ENCODE measurements around the gene RRM2.

DNA sequence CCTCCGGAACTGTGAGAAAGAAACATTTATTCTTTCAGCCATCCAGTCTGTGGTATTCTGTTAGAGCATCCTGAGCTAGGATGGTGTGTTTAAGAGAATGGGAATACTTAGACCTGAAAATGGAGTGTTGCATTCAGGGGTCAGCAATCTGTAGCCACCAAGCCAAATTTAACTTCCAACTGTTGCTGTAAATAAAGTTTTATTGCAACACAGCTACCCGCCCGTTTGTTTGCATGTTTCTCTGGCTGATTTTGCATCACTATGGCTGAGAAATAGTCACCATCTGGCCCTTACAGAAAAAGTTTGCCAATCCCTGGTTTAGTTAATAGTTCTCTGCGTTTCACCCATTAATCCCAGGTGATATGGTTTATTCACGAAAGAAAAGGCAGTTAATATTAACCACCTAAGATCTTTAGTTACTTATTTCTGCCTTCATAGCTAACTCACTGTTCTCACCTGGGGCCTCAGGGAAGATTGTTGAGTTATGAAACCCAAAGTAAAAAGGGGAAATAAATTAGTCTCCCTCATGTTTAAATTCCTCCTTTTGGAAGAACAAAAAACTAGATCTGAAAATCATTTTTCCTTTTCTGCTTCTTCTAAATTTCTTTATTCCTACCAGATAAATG, 32.9 kb upstream of the RRM2 start:
- TF ChIP-seq, protein P1, sequence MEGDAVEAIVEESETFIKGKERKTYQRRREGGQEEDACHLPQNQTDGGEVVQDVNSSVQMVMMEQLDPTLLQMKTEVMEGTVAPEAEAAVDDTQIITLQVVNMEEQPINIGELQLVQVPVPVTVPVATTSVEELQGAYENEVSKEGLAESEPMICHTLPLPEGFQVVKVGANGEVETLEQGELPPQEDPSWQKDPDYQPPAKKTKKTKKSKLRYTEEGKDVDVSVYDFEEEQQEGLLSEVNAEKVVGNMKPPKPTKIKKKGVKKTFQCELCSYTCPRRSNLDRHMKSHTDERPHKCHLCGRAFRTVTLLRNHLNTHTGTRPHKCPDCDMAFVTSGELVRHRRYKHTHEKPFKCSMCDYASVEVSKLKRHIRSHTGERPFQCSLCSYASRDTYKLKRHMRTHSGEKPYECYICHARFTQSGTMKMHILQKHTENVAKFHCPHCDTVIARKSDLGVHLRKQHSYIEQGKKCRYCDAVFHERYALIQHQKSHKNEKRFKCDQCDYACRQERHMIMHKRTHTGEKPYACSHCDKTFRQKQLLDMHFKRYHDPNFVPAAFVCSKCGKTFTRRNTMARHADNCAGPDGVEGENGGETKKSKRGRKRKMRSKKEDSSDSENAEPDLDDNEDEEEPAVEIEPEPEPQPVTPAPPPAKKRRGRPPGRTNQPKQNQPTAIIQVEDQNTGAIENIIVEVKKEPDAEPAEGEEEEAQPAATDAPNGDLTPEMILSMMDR (IDR thresholded peaks at IDR 0.05), result no peak
- no peak for TF ChIP-seq EP300 (IDR thresholded peaks at IDR 0.05)
- TF ChIP-seq POLR2A (IDR thresholded peaks at IDR 0.05), result no peak

Measured in ovary (tissue), 3 donors.